Smooth muscle cell (in vitro differentiated cells): ENCODE results near the gene HNRNPR. TPM values are rescaled to one million over a fixed set of nuclear protein-coding genes. Genes with fewer than 3 reads are reported as not detected.

ENCODE experiments used
- DNase-seq: peaks from one replicate; lab custom pipeline; 2025; ENCODE audit not compliant: unreplicated experiment; lab: John Stamatoyannopoulos, UW
- H2AFZ ChIP-seq: fragments of 200-600 bp; sonication (generic); 2 replicates; pipeline ENCODE4 v1.6.0; 2016; ENCODE audit warnings: antibody characterized with exemption, low read depth, mild to moderate bottlenecking
- H3F3A ChIP-seq: fragments of 200-600 bp; sonication (generic); 2 replicates; pipeline ENCODE4 v1.6.0; 2017; ENCODE audit warnings: antibody characterized with exemption, low read depth
- H3K27ac ChIP-seq: fragments of 200-600 bp; sonication (generic); 2 replicates; pipeline ENCODE4 v1.5.1; 2016; ENCODE audit warnings: low read depth, mild to moderate bottlenecking
- H3K27me3 ChIP-seq: fragments of 200-600 bp; sonication (generic); 2 replicates; pipeline ENCODE4 v1.6.1; 2016; ENCODE audit warnings: low read depth, mild to moderate bottlenecking
- H3K36me3 ChIP-seq: fragments of 200-600 bp; sonication (generic); 2 replicates; pipeline ENCODE4 v1.5.1; 2016; ENCODE audit warnings: low read depth
- H3K4me1 ChIP-seq: fragments of 200-600 bp; sonication (generic); 2 replicates; pipeline ENCODE4 v1.5.1; 2016; ENCODE audit warnings: low read depth
- H3K4me2 ChIP-seq: fragments of 200-600 bp; sonication (generic); 2 replicates; pipeline ENCODE4 v1.6.0; 2016; ENCODE audit warnings: mild to moderate bottlenecking
- H3K4me3 ChIP-seq: fragments of 200-600 bp; sonication (generic); 2 replicates; pipeline ENCODE4 v1.5.1; 2016; ENCODE audit warnings: mild to moderate bottlenecking
- H3K79me2 ChIP-seq: fragments of 200-600 bp; sonication (generic); 2 replicates; pipeline ENCODE4 v1.6.0; 2016; ENCODE audit warnings: low read depth, mild to moderate bottlenecking
- H3K9ac ChIP-seq: fragments of 200-600 bp; sonication (generic); 2 replicates; pipeline ENCODE4 v1.6.0; 2016; ENCODE audit warnings: low read depth
- H3K9me3 ChIP-seq: fragments of 200-600 bp; sonication (generic); replicated peaks from 2 replicates; pipeline ENCODE4 v1.5.1; 2016; ENCODE audit warnings: low read depth
- H4K20me1 ChIP-seq: fragments of 200-600 bp; sonication (generic); 2 replicates; pipeline ENCODE4 v1.6.0; 2016; ENCODE audit warnings: low read depth
- WGBS: methylation state at CpG from one replicate; pipeline ENCODE4 v1.1.7; 2016; ENCODE audit warnings: low lambda C conversion rate; 5-methylcytosine and 5-hydroxymethylcytosine counted together
- polyA plus RNA-seq: library from polyadenylated mRNA; unstranded; fragments of >200 nt; fragmentation: Nextera tagmentation; extraction: Ambion mirVana; gene quantifications from 2 replicates; pipeline ENCODE4 v1.2.1, GENCODE V29; 2016
- total RNA-seq: library from RNA; depleted of rRNA; stranded (reverse); fragments of >200 nt; gene quantifications from 2 replicates; pipeline ENCODE4 v1.2.3, GENCODE V29; 2014
- TF ChIP-seq, protein P1 (sequence below): fragments of 200-600 bp; sonication (generic); IDR thresholded peaks from 2 replicates; pipeline ENCODE4 v1.5.1; 2017; ENCODE audit warnings: borderline replicate concordance, mild to moderate bottlenecking, antibody characterized with exemption; ENCODE audit not compliant: insufficient read depth, poor library complexity, severe bottlenecking

HNRNPR gene
- total and polyA plus RNA-seq, 2 experiments from 2014 or later = 96.3 to 120 TPM

GRCh38 chr1:23282957-23283356 is 61.1 kb downstream of the HNRNPR start:
- no peak overlapping the region for H3K4me3 ChIP-seq
- H3K9me3 ChIP-seq = no peaks in the 10 kb centered on the region
- H3K4me1 ChIP-seq = peaks cover 6% of the 10 kb centered on the region
- DNase-seq = no peak
- peaks cover 14% of the 10 kb centered on the region for H3F3A ChIP-seq
- H2AFZ ChIP-seq = no peak overlapping the region
- H3K27ac ChIP-seq = peak overlapping the region; percentile 62
- no peaks in the 10 kb centered on the region for H3K79me2 ChIP-seq
- H3K27me3 ChIP-seq = no peaks in the 10 kb centered on the region
- 33% methylated on average over 5 of the region's 5 CpGs for WGBS
- peak overlapping the region; percentile 36 for H3K4me2 ChIP-seq
- H4K20me1 ChIP-seq = peaks cover 3% of the 10 kb centered on the region
- no peak overlapping the region for H3K9ac ChIP-seq
- no peaks in the 10 kb centered on the region for H3K36me3 ChIP-seq
- TF ChIP-seq, protein P1, sequence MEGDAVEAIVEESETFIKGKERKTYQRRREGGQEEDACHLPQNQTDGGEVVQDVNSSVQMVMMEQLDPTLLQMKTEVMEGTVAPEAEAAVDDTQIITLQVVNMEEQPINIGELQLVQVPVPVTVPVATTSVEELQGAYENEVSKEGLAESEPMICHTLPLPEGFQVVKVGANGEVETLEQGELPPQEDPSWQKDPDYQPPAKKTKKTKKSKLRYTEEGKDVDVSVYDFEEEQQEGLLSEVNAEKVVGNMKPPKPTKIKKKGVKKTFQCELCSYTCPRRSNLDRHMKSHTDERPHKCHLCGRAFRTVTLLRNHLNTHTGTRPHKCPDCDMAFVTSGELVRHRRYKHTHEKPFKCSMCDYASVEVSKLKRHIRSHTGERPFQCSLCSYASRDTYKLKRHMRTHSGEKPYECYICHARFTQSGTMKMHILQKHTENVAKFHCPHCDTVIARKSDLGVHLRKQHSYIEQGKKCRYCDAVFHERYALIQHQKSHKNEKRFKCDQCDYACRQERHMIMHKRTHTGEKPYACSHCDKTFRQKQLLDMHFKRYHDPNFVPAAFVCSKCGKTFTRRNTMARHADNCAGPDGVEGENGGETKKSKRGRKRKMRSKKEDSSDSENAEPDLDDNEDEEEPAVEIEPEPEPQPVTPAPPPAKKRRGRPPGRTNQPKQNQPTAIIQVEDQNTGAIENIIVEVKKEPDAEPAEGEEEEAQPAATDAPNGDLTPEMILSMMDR = no peak

GRCh38 chr1:23278717-23279116 is 65.4 kb downstream of the HNRNPR start:
- peaks cover 6% of the 10 kb centered on the region for H3K4me1 ChIP-seq

DNA sequence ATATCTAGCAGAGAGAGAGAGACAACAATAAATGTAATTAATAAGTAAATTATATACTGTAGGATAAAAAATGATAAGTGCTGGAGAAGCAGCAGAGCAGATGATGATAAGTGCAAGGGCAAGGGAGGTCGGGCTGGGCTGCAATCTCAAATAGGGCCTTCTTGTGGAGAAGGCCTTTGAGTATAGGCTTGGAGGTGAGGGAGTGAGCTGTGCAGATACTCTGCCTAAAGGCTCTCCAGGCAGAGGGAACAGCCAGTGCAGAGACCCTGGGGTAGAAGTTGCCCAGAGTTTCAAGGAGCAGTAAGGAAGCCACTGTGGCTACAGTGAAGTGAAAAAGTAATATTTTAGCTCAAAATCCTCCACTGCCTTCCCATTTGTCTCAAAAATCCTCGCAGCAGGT is 67.6 kb downstream of the HNRNPR start:
- Histone ChIP-seq H4K20me1 (no peaks in the 10 kb centered on the region), H3K27ac (no peak overlapping the region), H3K27me3 (no peaks in the 10 kb centered on the region), H3K9ac (no peak overlapping the region), H3K4me2 (no peak overlapping the region), H2AFZ (no peak overlapping the region), H3K9me3 (no peaks in the 10 kb centered on the region), H3K4me1 (no peaks in the 10 kb centered on the region), H3K36me3 (no peaks in the 10 kb centered on the region), H3K4me3 (no peak overlapping the region), H3K79me2 (no peaks in the 10 kb centered on the region), H3F3A (peaks cover 9% of the 10 kb centered on the region)
- WGBS = 92% methylated on average over 2 of the region's 2 CpGs
- TF ChIP-seq, protein P1 = no peak
- no peak for DNase-seq

More at GRCh38 chr1:23278717-23279116, 65.4 kb downstream of the HNRNPR start:
- Histone ChIP-seq H4K20me1 (peaks cover 3% of the 10 kb centered on the region), H3K9me3 (no peaks in the 10 kb centered on the region), H3K27me3 (no peaks in the 10 kb centered on the region), H2AFZ (no peak overlapping the region), H3K4me3 (no peak overlapping the region), H3K36me3 (no peaks in the 10 kb centered on the region), H3K79me2 (no peaks in the 10 kb centered on the region), H3K27ac (no peak overlapping the region), H3K4me2 (no peak overlapping the region), H3K9ac (no peak overlapping the region), H3F3A (peaks cover 12% of the 10 kb centered on the region)
- no peak for DNase-seq
- WGBS = 87% methylated on average over 2 of the region's 2 CpGs
- TF ChIP-seq, protein P1 = no peak

DNA sequence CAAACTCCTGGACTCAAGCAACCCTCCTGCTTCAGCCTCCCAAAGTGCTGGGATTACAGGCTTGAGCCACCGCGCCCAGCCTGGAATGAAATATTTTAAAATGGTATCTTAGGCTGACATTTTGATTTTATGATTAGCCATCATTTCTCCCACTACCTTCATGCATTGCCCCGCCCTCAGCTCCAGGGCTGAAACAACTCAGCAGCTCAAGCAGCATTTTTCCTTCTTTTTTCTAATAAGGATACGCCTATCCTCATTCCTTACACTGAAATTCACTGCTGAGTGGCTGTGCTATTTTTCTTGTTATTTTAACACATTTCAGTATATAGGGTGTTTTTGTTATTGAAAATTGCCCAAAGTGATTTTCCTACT is 70.0 kb downstream of the HNRNPR start:
- no peak for DNase-seq
- H3K4me2 ChIP-seq = no peak overlapping the region
- no peaks in the 10 kb centered on the region for H3K4me1 ChIP-seq
- no peaks in the 10 kb centered on the region for H3K9me3 ChIP-seq
- H3K36me3 ChIP-seq = no peaks in the 10 kb centered on the region
- no peaks in the 10 kb centered on the region for H4K20me1 ChIP-seq
- no peaks in the 10 kb centered on the region for H3K79me2 ChIP-seq
- H3K27me3 ChIP-seq = no peaks in the 10 kb centered on the region
- WGBS = 93% methylated on average over 4 of the region's 4 CpGs
- H3F3A ChIP-seq = peaks cover 4% of the 10 kb centered on the region
- H3K27ac ChIP-seq = no peak overlapping the region
- TF ChIP-seq, protein P1 = no peak
- no peak overlapping the region for H3K4me3 ChIP-seq
- no peak overlapping the region for H2AFZ ChIP-seq
- H3K9ac ChIP-seq = no peak overlapping the region
